Naive B cell (primary cell): ENCODE results near the gene ATE1. TPM values are rescaled to one million over a fixed set of nuclear protein-coding genes. Genes with fewer than 3 reads are reported as not detected.
"Not testable (repeated sequence)": the region's sequence is repeated elsewhere in the genome, so short reads cannot be mapped to it uniquely, and the experiment has no call there.

Source experiments
- ATAC-seq, 2 donors: fragments of 150-1000 bp; cut with Tn5 transposase; 2 replicates each; pipeline ENCODE4 v1.10.0; 2021; ENCODE audit warnings: low read depth in 2 of 2, mild to moderate bottlenecking in 2 of 2, moderate library complexity in 2 of 2
- DNase-seq: peaks from one replicate; pipeline ENCODE4 v3.0.0; 2022
- H3K27ac Mint-ChIP-seq, 6 donors: one replicate each; pipeline ENCODE4 v1.8.0; 2020 to 2022; ENCODE audit warnings: mild to moderate bottlenecking in 6 of 6, mixed read lengths in 6 of 6, moderate library complexity in 5 of 6, inconsistent platforms in 2 of 6
- H3K27me3 Mint-ChIP-seq, 3 donors: one replicate each; pipeline ENCODE4 v1.8.0; 2021 to 2022; ENCODE audit warnings: mixed read lengths in 3 of 3, mild to moderate bottlenecking in 1 of 3
- H3K36me3 Mint-ChIP-seq, 2 donors: one replicate each; pipeline ENCODE4 v1.8.0; 2020 to 2022; ENCODE audit warnings: mixed read lengths in 2 of 2, inconsistent platforms in 1 of 2, mild to moderate bottlenecking in 1 of 2
- H3K4me1 Mint-ChIP-seq, 3 donors: one replicate each; pipeline ENCODE4 v1.8.0; 2020 to 2022; ENCODE audit warnings: mixed read lengths in 3 of 3, inconsistent platforms in 1 of 3, mild to moderate bottlenecking in 1 of 3, moderate library complexity in 1 of 3
- H3K4me3 Mint-ChIP-seq, 8 donors: one replicate each; pipeline ENCODE4 v1.8.0; 2020 to 2022; ENCODE audit warnings: mild to moderate bottlenecking in 8 of 8, mixed read lengths in 8 of 8, moderate library complexity in 8 of 8, inconsistent platforms in 2 of 8
- H3K9me3 Mint-ChIP-seq, 7 donors: one replicate each; pipeline ENCODE4 v1.8.0; 2020 to 2022; ENCODE audit warnings: mixed read lengths in 7 of 7, mild to moderate bottlenecking in 5 of 7, inconsistent platforms in 2 of 7, moderate library complexity in 1 of 7
- polyA plus RNA-seq, 6 donors: library from polyadenylated mRNA; unstranded; fragments of 300-500 nt; fragmentation: Illumina TruSeq; gene quantifications; one replicate each; pipeline ENCODE4 v1.2.3, GENCODE V29; 2021; ENCODE audit warnings: low read depth in 6 of 6

The ATE1 gene
- polyA plus RNA-seq, 6 donors from 2014 or later = 26.2 to 31.3 (median 30.8) TPM

DNA sequence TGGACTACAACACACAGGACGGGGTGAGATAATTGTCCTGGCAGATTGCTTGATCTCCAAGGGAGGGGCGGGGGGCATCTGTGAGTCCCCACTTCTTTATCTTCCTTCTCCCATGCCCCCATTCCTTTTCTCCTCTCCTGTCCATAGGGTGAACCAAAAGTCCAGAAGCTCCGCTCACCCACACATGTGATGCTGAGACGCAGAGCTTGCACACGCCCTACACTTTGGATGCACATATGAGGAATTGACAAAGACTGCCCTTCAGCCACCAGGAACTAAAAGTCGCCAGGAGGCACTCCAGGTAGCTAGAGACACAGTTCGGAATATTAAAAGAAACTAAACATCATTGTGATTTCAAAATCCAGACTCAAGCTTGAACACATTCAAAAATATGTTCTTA is 216.9 kb downstream of the ATE1 start:
- no peak overlapping the region for H3K27ac Mint-ChIP-seq
- H3K36me3 Mint-ChIP-seq = no peaks in the 10 kb centered on the region
- ATAC-seq (no peak), DNase-seq (no peak)
- no peaks in the 10 kb centered on the region for H3K4me1 Mint-ChIP-seq
- peaks cover 8 to 19% (median 14%) of the 10 kb centered on the region in 3 donors for H3K27me3 Mint-ChIP-seq
- peaks cover 0 to 9% (median 2%) of the 10 kb centered on the region in 7 donors for H3K9me3 Mint-ChIP-seq
- no peak overlapping the region for H3K4me3 Mint-ChIP-seq

DNA sequence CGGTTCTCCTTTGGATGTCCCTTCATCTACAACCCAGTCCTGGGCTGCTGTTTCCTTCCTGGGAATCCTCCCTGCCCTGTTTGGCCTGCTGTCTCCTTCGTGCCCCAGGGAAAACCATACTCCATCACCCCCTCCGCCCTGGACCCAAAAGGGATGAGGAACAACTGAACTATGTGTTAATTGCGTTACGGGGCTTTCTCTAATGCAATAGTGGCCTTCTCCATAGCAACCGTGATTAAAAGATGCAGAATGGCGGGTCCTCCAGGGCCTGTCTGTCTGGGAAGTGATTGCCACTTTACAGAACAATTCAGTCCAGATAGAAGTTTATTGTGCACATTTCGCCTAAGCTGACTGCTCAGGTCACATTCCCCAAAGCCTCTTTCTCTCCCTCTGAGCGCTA is 217.6 kb downstream of the ATE1 start:
- ATAC-seq (no peak), DNase-seq (no peak)
- Mint-ChIP-seq H3K27me3 (peaks cover 8 to 18% (median 14%) of the 10 kb centered on the region in 3 donors), H3K36me3 (no peaks in the 10 kb centered on the region), H3K27ac (peak overlapping the region in 1 of 6 donors; percentile 60), H3K9me3 (peaks cover 0 to 9% (median 2%) of the 10 kb centered on the region in 7 donors), H3K4me1 (no peaks in the 10 kb centered on the region), H3K4me3 (no peak overlapping the region)

DNA sequence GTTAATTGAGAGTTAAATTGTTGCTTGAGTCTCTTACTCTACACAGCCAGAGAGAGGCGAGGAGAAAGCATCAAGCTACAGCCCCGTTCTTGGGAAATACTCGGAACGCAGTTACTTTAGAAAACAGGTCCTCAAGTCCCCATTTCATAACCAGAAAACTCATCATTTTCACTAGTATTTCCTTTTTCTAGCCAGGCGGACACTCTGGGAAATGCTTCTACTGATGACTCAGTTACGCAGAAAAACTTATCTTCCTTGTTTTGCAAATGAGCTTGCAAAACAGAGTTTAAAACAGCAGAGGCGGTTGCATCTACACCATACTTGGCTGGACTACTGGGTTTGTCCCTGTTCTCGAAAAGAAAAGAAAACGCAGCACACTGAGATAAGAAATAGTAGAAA is 218.2 kb downstream of the ATE1 start:
- peaks cover 8 to 14% (median 14%) of the 10 kb centered on the region in 3 donors for H3K27me3 Mint-ChIP-seq
- H3K9me3 Mint-ChIP-seq = peaks cover 0 to 9% (median 0%) of the 10 kb centered on the region in 7 donors
- no peak for DNase-seq
- no peak overlapping the region for H3K4me3 Mint-ChIP-seq
- no peak overlapping the region for H3K27ac Mint-ChIP-seq
- H3K36me3 Mint-ChIP-seq = no peaks in the 10 kb centered on the region
- ATAC-seq = no peak
- H3K4me1 Mint-ChIP-seq = no peaks in the 10 kb centered on the region

DNA sequence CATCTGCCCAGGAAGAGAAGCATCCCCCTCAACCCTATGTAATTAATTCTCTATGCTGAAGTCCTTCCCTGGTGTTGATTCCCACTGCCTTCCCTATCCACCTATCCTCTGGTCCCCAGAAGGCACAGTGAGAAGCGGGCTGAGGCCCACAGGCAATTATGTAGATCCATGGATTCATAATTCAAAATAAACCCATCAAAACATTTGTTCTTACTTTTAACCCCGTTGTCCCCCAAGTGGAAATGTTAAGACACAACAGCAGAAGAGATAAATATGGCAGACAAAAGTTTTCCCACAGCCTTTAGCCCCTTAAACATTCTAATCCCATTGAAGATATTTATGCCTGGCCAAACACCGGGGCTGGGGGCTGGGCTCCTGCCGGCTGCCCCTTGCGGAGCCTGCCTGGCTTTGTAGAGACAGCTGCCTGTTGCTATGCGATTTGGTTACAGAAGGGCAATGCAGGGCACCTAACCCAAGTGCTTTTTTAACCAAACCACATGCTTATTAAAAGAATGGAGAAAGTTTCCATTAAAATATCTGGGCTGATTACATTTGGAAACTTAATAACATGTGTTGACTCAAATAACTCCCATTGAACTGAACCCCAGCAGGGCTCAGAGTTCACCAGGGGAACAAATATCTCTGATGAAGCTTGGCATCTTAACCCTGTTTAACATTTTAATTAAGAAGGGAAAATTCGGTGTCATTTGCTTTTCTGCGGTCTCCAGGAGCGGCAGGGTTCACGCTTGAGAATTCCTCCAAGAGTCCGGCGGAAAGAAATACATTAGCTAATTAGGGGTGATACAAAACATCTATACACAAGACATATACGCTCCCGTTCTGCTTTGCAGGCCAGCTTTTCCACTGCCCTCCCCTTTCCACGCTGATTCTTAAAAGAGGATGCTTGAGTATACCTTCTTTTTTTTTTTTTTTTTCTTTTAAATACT is 218.8 kb downstream of the ATE1 start:
- peaks cover 8 to 14% (median 14%) of the 10 kb centered on the region in 3 donors for H3K27me3 Mint-ChIP-seq
- no peaks in the 10 kb centered on the region for H3K4me1 Mint-ChIP-seq
- no peaks in the 10 kb centered on the region for H3K36me3 Mint-ChIP-seq
- DNase-seq (no peak), ATAC-seq (no peak)
- peaks cover 0 to 6% (median 0%) of the 10 kb centered on the region in 7 donors for H3K9me3 Mint-ChIP-seq
- peak overlapping the region in 1 of 6 donors; percentile 22 for H3K27ac Mint-ChIP-seq
- H3K4me3 Mint-ChIP-seq = no peak overlapping the region

DNA sequence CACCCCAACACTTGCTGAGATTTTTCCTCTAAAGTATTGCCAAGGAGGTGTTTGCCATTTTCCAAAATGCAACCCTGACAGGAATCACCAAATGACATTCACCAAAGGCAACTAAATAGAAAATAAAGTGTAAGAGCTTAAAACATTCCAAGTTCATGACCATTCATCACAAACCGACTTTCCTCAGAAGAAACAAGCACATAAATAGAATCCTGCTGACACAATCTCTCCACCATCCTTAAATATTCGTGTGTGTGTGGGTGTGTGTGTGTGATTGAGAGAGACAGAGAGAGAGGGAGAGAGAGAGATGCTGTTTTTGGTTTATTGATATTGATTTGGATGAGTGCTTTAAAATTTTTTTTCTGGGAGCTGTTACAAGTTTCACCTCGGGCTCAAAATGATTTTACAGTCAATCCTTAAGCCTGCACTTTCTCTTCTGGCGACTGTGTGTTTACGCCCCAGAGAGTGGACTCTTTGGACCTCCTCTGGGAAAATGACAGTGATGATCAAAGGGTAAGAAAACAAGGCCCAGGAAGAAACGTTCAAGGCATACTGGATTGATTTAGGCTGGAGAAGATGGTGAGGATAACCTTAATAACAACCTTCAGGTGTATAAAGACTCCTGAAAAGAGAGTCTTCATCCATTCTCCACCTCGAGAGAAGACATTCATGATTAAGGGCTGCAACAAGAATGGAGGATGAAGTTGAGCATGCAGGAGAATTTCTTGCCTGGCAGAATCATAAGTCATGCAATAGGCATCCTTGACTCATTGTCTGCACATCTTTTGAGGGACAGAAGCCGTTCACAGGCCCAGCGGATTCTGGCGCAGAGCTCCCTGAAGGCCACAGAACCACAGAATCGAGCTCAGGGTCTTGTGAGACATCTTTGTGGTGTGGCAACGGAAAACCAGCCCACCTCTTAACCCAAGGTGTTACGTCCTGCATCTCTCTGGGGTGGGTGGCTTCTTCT is 225.2 kb downstream of the ATE1 start:
- H3K9me3 Mint-ChIP-seq = peaks cover 4 to 16% (median 9%) of the 10 kb centered on the region in 7 donors
- no peak overlapping the region for H3K4me3 Mint-ChIP-seq
- H3K27me3 Mint-ChIP-seq = peaks cover 0 to 21% (median 6%) of the 10 kb centered on the region in 3 donors
- H3K36me3 Mint-ChIP-seq = no peaks in the 10 kb centered on the region
- DNase-seq (no peak), ATAC-seq (no peak)
- no peaks in the 10 kb centered on the region for H3K4me1 Mint-ChIP-seq
- H3K27ac Mint-ChIP-seq = no peak overlapping the region

DNA sequence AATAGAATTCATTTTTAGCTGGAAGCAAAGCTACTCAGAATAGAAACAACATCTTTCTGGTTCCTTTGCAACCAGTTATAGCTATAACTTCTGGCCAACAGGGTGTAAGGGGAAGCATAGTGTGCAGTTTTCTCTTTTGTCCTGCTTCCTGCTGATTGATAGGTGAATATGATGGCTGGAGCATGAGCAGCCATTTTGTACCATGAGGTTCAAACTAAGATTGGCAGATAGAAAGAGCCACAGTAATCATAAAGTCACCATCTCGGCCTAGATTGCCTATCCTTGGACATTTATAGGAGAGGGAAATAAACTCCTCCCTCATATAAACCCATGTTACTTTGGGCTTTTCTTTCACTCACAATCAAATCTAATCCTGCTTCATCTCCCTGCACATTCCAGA is 227.4 kb downstream of the ATE1 start:
- Mint-ChIP-seq H3K4me1 (no peaks in the 10 kb centered on the region), H3K27ac (no peak overlapping the region), H3K9me3 (peaks cover 4 to 16% (median 9%) of the 10 kb centered on the region in 7 donors), H3K36me3 (no peaks in the 10 kb centered on the region), H3K4me3 (no peak overlapping the region), H3K27me3 (peaks cover 0 to 15% (median 0%) of the 10 kb centered on the region in 3 donors)
- ATAC-seq = no peak
- DNase-seq = no peak

DNA sequence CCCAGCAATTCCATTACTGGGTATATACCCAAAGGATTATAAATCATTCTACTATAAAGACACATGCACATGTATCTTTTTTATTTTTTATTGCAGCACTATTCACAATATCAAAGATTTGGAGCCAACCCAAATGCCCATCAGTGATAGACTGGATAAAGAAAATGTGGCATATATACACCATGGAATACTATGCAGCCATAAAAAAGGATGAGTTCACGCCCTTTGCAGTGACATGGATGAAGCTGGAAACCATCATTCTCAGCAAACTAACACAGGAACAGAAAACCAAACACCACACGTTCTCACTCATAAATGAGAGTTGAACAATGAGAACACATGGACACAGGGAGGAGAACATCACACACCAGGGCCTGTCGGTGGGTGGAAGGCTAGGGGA is 228.1 kb downstream of the ATE1 start:
- H3K9me3 Mint-ChIP-seq = peaks cover 4 to 16% (median 9%) of the 10 kb centered on the region in 7 donors
- not testable (repeated sequence) for H3K36me3 Mint-ChIP-seq, H3K27ac Mint-ChIP-seq, H3K4me1 Mint-ChIP-seq, DNase-seq, ATAC-seq, H3K4me3 Mint-ChIP-seq
- H3K27me3 Mint-ChIP-seq = peaks cover 0 to 18% (median 0%) of the 10 kb centered on the region in 3 donors

DNA sequence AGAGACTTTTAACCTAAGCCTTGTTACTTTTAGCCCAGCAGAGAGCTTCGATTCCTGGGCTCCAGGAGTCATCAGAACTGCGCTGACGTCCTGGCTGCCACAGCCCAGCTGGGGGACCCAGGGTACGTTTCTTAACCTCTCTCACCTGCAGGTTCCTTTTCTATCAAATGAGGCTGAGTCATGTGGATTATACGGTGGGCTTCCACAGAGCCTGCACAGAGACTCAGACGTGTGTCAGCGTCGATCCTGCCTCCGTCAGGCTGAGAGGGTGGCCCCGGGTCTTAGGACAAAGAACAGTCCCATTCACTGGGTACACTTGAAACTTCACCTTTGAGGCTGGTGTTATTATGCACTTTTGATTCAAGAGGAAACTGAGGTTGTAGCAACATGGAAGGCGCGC is 228.9 kb downstream of the ATE1 start:
- H3K36me3 Mint-ChIP-seq = no peaks in the 10 kb centered on the region

DNA sequence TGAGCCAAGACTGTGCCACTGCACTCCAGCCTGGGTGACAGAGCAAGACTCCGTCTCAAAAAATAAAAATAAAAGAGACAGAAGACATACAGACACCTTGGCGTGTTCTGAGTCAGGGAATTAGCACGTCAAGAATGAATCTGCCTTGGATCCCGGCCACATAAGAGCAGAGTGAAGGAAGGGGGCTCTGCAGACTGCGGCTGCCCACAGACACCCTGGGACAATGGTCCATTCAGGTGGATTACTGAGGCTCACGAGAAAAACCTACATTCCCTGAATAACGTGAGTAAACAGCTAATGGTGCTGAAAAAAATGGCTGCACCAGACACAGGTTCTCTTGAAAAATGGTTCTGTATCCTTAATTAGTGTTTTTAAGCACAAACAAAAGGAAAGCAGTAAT is 229.5 kb downstream of the ATE1 start:
- no peak for ATAC-seq

More for the DNA sequence above, 228.9 kb downstream of the ATE1 start:
- H3K4me3 Mint-ChIP-seq = no peak overlapping the region
- no peak for ATAC-seq
- H3K9me3 Mint-ChIP-seq = peaks cover 4 to 16% (median 9%) of the 10 kb centered on the region in 7 donors
- H3K4me1 Mint-ChIP-seq = no peaks in the 10 kb centered on the region
- H3K27me3 Mint-ChIP-seq = peaks cover 0 to 17% (median 0%) of the 10 kb centered on the region in 3 donors
- no peak overlapping the region for H3K27ac Mint-ChIP-seq
- DNase-seq = no peak

DNA sequence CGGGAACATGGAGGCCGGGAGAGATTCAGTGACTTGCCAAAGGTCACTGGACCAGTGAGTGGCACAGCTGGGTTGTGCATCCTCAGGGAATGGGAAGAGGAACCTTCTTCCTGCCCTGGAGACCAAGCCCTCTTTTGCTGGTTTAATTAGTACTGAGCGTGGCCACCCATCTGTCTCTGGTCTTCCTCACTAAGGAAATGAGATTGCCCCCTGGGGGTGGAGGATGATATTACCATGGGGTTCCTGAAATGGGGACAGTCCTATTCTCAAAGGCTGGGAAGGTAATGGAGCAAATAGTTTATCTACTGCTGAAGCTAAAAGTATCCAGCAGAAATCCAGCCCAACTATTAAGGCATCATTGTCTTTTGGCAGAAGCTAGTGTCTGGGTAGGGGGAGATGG is 231.0 kb downstream of the ATE1 start:
- Mint-ChIP-seq H3K9me3 (peaks cover 4 to 14% (median 9%) of the 10 kb centered on the region in 7 donors), H3K4me3 (no peak overlapping the region), H3K27me3 (peaks cover 0 to 10% (median 4%) of the 10 kb centered on the region in 3 donors), H3K4me1 (no peaks in the 10 kb centered on the region), H3K27ac (no peak overlapping the region), H3K36me3 (no peaks in the 10 kb centered on the region)
- no peak for DNase-seq
- ATAC-seq = no peak

More for the DNA sequence above, 229.5 kb downstream of the ATE1 start:
- Mint-ChIP-seq H3K4me3 (no peak overlapping the region), H3K27me3 (peaks cover 0 to 14% (median 0%) of the 10 kb centered on the region in 3 donors), H3K36me3 (no peaks in the 10 kb centered on the region), H3K27ac (no peak overlapping the region), H3K9me3 (peaks cover 4 to 16% (median 9%) of the 10 kb centered on the region in 7 donors), H3K4me1 (no peaks in the 10 kb centered on the region)
- no peak for DNase-seq

DNA sequence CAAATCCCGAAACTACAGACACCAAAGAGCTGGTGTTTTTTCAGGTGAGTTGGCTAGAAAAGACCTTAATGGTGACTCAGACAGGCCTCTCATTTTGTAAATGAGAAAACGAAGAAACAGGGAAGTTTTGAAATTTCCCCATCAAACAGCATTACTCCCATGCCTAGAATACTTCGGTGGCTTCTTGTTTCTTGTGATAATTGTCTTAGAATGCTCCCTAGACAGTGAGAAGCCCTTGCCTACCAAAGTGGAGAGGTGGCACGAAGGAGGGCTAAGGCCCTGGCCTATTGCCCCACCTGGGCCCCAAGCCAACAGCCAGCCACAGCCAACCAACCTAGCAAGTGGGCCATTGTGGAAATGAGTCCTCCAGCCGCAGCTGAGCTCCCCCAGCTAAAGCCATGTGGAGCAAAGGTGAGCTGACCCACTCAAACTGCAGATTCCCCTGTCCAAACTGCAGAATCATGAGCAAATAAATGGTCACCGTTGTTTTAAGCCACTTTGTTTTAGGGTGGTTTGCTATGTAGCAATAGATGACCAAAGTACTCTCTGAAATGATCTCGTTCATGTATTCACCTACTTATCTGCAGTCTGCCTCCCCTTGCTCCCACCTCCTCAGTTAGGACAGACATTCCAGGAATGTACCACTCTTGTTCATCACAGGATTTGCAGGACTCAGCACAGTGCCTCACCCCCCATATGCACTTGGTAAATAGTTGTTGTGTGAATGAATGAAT is 231.9 kb downstream of the ATE1 start:
- Mint-ChIP-seq H3K4me1 (no peaks in the 10 kb centered on the region), H3K27ac (no peak overlapping the region)

DNA sequence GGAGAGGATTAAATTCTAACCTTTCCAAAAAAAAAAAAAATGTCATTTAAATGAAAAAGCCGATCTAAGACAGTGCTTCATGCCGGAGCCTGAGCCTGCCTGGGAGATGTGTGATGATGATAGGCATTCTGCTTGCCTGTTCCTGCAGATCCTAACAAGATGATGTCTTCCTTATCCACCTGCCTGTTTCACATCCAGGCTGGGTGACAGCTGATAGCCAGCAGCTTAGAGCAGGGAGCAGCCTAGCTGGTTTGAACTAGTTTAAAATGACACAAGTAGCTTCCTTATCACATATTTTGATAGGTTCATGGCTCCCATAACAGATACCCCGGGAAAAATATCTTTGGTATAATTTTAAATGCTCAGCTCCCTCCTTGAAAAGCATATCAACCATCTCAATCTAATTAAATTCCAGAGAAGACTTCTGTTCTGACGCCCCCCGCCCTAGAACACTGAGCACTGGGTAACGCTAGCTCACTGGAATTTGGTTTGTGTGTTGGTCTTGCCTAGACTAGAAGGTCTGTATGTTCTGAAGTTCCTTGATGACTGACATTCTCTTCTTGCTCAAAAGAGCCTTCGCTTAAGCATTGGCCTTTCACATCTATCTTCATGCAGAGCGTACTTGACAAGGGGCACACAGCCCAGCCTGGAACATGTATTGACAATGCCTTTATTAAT is 232.7 kb downstream of the ATE1 start:
- H3K4me3 Mint-ChIP-seq = no peak overlapping the region
- H3K9me3 Mint-ChIP-seq = peaks cover 0 to 7% (median 3%) of the 10 kb centered on the region in 7 donors
- no peaks in the 10 kb centered on the region for H3K36me3 Mint-ChIP-seq

More for the DNA sequence above, 231.9 kb downstream of the ATE1 start:
- DNase-seq (no peak), ATAC-seq (no peak)
- Mint-ChIP-seq H3K4me3 (no peak overlapping the region), H3K9me3 (peaks cover 0 to 11% (median 7%) of the 10 kb centered on the region in 7 donors), H3K27me3 (peaks cover 0 to 9% (median 4%) of the 10 kb centered on the region in 3 donors), H3K36me3 (no peaks in the 10 kb centered on the region)

More for the DNA sequence above, 232.7 kb downstream of the ATE1 start:
- Mint-ChIP-seq H3K27me3 (peaks cover 0 to 9% (median 4%) of the 10 kb centered on the region in 3 donors), H3K4me1 (no peaks in the 10 kb centered on the region), H3K27ac (peak overlapping the region in 1 of 6 donors; percentile 39)
- DNase-seq (no peak), ATAC-seq (no peak)
